GM03348 (cell line): Measurements from ENCODE around the gene SPATA31D3.
"Not testable (repeated sequence)": the region's sequence is repeated elsewhere in the genome, so short reads cannot be mapped to it uniquely, and the experiment has no call there.

ENCODE experiments used
- DNase-seq: peaks from one replicate; pipeline ENCODE4 v3.0.0; 2012; ENCODE audit warnings: low spot score

SPATA31D3 gene

DNA sequence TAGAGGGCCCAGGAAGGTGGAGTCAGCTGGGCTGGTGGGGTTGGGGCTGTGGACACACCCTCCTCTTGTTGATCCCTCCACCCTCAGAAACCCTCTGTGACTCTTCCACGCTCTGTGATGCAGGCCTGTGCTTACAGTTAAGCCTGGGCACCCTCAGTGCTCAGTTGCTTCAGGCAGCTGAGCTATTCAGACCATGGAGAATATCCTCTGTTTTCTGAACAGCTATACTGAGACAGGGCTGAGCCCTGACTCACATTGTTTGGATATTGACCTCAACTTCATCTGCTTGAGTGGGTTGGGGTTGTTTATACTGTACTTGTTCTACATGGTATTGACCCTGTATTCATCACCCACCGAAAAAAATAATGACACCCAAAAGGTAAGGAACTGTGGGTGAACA is at the start of gene SPATA31D3:
Gene SPATA31D3, plus strand, starts transcription at position 108 of the 400 bp plus-strand sequence. Its CDS starts 86 bp downstream, at position 194.
- not testable (repeated sequence) for DNase-seq

DNA sequence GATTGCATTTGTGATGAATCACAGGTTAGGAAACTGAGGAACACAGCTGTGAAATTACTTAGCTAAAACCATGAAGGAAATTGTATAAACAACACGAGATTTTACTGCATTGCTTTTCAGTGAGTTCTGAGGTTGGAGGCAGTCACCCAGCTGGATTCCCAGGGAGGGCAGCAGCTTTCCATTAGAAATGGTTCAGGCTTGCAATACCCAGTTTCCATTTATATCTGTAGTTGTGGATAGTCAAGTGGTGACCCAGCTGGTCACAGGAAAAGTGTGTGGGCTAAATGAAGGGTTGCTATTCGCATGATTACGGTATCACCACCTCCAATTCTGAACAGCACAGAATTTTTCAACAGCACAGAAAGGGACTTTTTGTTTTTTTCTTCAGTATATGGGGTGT is 49.4 kb upstream of the SPATA31D3 start:
- no peak for DNase-seq

DNA sequence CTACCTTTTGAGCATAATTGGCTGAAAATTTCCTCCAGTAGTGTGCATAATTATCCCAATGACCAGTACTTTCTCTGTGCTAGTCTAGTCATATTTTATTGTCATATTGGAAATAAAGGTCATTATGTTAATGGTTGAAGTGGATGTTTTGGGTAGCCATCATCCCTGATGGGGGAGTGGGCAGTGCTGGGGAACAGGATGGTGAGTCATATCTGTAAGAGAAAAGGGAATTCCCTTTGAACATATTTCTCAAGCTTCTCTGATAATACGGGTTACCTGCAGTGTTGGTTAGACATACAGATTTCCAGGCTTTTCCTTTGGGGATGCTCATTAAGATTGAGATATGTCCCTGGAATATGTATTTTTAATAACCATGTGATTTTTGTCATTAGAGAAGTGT is 48.4 kb upstream of the SPATA31D3 start:
- DNase-seq: no peak

DNA sequence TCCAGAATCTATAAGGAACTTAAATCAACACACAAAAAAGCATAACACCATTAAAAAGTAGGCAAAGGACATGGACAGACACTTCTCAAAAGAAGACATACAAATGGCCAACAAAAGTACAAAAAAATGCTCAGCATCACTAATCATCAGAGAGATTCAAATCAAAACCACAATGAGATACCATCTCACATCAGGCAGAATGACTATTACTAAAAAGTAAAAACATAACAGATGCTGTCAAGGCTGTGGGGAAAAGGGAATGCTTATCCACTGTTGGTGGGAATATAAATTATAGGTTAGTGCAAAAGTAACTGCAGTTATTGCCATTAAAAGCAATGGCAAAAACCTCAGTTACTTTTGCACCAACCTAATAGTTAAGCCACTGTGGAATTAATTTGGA is 47.2 kb upstream of the SPATA31D3 start:
- no peak for DNase-seq

DNA sequence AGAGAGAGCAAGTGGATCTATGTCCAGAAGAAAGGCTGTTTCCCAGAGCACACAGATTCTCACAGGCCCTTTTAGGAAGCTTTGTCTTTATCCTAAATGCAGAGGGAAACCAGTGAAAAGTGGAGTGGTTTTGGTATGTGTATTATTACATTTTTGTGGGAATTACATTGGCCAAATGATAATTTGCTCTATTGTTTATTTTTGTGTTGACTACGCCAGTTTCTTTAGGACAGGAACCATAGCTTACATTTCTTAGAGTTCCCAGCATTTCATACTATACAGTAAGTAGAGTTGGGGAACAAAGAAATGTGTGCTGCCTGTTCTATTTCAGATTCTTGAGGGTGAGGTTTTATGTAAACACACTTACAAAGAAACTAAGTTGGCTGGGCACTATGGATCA is 44.4 kb upstream of the SPATA31D3 start:
- DNase-seq: no peak

GRCh38 chr9:81902196-81902595 is 41.1 kb upstream of the SPATA31D3 start:
- peak; percentile 40 for DNase-seq

DNA sequence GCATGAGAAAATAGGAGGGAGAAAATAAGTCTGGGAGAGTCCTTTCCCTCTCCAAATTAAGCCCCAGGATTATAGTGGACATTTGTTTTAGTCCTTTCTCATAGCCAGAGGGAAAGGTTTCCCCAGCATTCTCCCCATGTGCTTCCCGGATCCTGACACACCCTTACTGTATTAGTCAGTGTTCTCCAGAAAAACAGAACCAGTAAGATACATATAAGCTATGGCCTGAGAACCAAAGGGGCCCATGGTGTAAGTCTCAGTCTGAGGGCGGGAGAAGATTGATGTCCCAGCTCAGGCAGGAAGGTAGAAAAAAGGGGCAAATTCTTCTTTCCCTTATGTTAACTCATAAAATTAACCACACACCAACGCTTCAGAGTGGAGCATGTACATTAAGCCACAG is 40.7 kb upstream of the SPATA31D3 start:
- peak; percentile 35 for DNase-seq

GRCh38 chr9:81906671-81907070 is 36.6 kb upstream of the SPATA31D3 start:
- DNase-seq: no peak

- no peak for DNase-seq
Observed at GRCh38 chr9:81912135-81912534, 31.2 kb upstream of the SPATA31D3 start.

DNA sequence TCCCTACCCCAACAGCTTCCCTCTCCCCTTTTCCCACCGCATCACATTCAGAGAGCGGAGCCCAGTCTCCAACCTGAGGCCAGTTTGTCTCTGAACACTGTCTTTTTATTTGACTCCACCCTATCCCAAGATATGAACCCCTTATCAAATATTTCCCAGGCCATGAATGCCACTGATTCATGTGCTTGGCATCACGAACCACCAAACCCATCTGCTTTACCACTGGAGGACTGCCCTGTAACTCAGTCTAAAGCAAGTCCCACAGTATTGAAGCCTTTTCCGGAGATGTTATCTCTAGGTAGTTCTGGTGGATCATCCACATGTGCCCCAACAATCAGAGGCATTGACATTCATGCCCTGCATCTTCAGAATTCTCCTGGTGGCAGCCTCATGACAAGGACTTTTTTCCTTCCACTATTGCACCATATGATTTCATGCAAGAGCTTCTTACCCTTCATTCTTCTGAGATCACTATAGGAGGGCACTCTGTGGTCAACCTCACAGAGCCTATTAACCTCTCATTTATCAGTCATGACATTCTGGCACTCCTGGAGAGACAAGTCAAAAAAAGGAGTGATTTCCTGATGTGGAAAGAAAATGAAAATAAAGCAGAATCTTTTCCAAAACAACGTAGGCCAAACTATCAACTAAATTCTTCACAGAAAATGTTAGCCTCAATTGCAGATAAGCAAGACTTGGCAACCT is 27.3 kb upstream of the SPATA31D3 start:
- no peak for DNase-seq

DNA sequence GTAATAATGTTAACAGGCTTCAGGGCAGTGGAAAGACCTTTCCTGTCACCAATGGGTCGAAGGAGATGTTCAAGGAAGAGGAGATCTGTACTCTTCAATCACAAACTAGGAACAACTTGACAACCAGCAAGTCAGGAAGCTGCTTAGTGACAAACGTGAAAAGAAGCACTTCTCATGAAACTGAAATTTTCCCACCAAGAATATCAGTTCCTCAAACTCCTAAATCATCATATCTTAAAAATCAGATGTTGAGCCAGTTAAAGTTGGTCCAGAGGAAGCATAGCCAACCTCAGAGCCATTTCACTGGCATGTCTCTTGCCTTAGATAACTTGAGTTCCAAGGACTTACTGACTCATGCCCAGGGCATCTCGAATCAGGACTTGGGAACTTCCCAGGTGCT is 24.8 kb upstream of the SPATA31D3 start:
- DNase-seq: not testable (repeated sequence)

DNA sequence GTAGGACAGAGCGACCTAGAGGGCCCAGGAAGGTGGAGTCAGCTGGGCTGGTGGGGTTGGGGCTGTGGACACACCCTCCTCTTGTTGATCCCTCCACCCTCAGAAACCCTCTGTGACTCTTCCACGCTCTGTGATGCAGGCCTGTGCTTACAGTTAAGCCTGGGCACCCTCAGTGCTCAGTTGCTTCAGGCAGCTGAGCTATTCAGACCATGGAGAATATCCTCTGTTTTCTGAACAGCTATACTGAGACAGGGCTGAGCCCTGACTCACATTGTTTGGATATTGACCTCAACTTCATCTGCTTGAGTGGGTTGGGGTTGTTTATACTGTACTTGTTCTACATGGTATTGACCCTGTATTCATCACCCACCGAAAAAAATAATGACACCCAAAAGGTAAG is 15.0 kb upstream of the SPATA31D3 start, which contains the start of gene SPATA31D4:
Gene SPATA31D4, plus strand, starts transcription at position 124 of the 400 bp plus-strand sequence. Its CDS starts 86 bp downstream, at position 210.
- not testable (repeated sequence) for DNase-seq

DNA sequence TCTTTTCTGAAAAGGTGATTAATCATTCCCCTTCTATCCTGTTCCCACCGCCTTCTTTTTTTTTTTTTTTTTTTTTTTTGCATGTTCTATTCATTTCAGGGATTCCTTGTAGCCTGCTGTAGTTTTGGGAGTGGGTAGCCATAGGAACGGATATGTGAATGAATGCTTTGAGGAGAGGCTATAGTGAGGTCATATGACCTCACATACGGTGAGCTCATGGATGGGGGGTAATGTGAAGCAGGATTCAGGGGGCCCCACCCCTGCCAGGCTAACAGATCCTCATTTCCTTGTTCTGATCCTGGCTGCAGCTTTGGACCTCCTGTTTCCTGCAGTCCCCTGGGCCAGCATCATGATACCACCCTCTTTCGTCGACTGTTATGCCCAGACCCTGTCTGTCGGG is 13.2 kb upstream of the SPATA31D3 start:
- not testable (repeated sequence) for DNase-seq

- DNase-seq: not testable (repeated sequence)
Observed at GRCh38 chr9:81933547-81933946, 9.8 kb upstream of the SPATA31D3 start.

GRCh38 chr9:81948650-81949049 is 5.3 kb downstream of the SPATA31D3 start:
- DNase-seq: not testable (repeated sequence)

- DNase-seq: no peak
Observed at GRCh38 chr9:81953096-81953495, 9.8 kb downstream of the SPATA31D3 start.

- DNase-seq: no peak
Observed at GRCh38 chr9:81955625-81956024, 12.3 kb downstream of the SPATA31D3 start.

DNA sequence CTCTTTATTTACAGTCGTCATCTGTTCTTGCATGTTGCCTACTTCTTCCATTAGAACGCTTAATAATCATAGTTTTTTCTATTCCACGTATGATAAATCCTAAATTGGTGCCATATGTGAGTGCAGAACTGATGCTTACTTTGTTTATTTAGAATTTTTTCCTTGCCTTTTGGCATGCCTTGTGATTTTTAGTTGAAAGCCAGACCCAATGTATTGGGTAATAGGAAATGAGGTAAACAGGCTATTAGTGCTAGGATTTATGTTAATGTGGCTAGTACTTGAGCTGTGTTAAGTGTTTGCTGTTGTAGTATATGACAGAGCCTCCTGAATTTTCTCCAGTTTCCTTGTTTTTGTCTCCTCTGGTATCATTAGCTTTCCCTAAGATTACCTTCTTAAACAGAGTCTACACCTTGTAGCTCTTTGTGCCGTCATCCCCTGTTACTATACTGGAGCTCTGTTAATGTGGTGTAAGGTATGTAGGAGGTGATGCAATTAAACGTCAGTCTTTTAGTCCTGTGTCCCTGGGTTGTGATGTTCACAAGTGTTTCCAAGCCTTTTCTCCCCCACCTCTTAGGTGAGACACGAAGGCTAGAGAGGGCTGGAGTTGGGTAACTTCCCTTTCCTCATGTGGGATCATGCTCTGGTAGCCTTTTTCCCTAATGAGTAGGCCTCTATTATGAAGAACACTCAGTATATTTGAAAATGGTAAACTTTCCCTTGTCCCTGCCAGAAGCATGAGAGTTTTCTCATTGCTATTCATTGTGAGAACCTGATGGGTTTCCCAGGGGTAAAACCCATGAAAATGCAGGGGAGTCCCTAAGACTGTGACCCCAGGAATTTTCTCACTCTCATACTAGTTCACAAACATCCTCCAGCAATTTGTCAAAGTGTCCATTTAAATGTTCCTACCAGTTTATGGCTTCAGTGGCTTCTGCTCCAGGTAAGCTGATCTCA is 21.2 kb downstream of the SPATA31D3 start:
- DNase-seq: peak; percentile 54

DNA sequence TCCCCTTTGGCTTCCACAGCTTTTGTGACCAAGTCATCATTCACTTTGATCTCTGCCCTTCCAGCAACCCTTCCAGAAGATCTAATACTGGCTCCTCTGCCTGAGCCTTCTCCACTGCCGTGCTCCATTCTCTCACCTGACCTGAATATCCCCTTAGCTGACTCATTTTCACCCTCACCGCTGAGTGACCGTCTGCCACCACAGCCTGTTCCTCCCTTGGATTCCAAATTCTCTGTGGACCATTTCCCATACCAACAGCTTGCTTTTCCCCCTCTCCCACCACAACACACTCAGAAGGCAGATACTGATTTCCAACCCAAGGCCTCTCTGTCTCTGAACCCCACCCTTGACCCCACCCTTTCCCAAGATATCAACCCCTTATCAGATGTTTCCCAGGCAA is 24.7 kb downstream of the SPATA31D3 start:
- DNase-seq: no peak

DNA sequence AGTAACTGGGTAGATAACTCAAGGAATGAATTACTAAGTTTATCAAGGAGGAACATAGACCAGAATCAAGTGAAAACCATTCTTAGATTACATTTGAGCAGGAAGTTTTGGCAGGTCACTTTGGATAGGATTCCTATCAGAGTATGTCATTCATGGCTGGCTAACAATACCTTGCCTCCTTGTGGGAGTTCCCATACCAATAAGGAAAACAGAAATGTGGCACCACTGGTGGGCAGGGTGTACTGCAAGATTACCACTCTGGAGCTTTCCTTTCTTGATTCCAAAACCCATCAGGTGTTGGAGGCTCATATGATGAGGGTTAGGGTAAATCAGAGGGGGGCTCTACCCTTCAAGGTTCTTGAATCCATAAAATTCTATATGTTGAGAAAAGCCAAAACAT is 26.7 kb downstream of the SPATA31D3 start:
- no peak for DNase-seq

DNA sequence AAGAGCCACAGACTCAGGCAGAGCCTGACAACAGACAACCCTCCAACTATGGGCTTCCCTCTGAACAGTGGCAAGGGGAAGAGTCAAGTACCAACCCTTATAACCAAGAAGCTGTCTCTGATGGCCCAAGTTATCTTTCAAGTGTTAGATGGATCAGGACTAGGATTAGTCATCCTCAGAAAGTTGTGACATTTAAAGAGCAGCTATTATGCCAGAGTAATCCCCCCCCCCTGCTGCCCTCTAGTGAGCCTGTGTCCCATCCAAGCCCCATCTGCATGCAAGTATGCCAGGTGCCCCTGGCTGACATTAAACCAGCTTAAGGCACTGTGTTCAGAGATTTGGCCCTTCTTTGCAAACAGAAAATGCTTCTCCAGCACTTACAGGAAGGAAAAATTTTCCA is 28.4 kb downstream of the SPATA31D3 start:
- no peak for DNase-seq

DNA sequence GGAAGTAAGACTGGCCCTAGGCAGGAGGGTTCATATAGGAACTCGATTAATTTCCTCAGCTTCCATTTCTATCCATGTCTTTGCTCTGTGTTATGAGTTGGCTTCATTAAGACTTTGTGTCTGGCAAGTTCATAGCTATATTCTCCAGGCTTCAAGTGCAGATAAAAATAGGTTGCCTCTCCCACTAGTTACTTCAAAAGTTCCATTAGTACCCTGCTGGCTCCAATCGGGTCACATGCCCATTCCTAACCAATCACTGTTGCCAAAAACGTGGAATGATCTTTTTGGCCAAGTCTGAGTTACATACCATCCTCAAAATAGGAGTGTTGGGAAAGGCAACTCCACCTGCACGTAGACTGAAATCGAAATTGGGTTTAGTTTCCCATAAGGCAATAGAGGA is 31.5 kb downstream of the SPATA31D3 start:
- DNase-seq: no peak

DNA sequence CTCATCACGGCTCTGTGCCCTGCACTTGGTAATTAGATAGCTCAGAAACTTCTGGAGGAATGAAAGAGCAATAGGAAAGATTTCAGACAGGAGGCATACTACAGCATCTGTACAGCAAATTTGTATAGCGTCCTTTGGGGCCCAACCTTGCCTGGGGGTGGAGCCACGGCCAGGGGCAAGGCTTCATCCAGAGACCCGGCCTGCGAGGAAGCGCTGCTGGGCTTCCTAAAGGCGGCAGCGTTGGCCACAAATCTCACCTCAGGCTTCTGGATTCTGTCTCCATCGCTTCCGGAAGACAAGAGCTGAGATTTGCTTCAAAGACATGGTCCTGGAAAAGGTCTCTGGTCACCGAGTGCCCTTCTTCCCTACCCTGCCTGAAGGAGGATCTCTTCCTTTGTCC is 33.1 kb downstream of the SPATA31D3 start:
- DNase-seq: no peak
